ENCODE results near the gene TGM2. TPM values are rescaled to one million over a fixed set of nuclear protein-coding genes. Genes with fewer than 3 reads are reported as not detected.

The TGM2 gene
- total and polyA plus RNA-seq, 2 experiments from 2014 or later: 119 to 275 TPM

- no peak overlapping the region for H3K4me3 ChIP-seq
- no peaks in the 10 kb centered on the region for H3K36me3 ChIP-seq
- no peak for TF ChIP-seq CTCF (IDR thresholded peaks at IDR 0.05; ENCODE audit: low read depth, low read length)
- peaks cover 6% of the 10 kb centered on the region for H3K4me1 ChIP-seq (ENCODE audit: low read depth)
- no peak overlapping the region for H3K27ac ChIP-seq
- no peaks in the 10 kb centered on the region for H3K9me3 ChIP-seq (ENCODE audit: low read depth)
- DNase-seq (ENCODE audit: low read depth in 1 of 2, low spot score in 1 of 2): no peak
- H3K27me3 ChIP-seq: no peaks in the 10 kb centered on the region
Measured at GRCh38 chr20:38098952-38099351, 66.1 kb downstream of the TGM2 start.

GRCh38 chr20:38095017-38095686 is 69.9 kb downstream of the TGM2 start:
- no peak for DNase-seq (ENCODE audit: low read depth in 1 of 2, low spot score in 1 of 2)
- Histone ChIP-seq H3K9me3 (ENCODE audit: low read depth) (no peaks in the 10 kb centered on the region), H3K27ac (peak overlapping the region; percentile 32), H3K36me3 (peaks cover 12% of the 10 kb centered on the region), H3K27me3 (no peaks in the 10 kb centered on the region), H3K4me1 (ENCODE audit: low read depth) (peaks cover 28% of the 10 kb centered on the region), H3K4me3 (no peak overlapping the region)
- TF ChIP-seq CTCF (IDR thresholded peaks at IDR 0.05; ENCODE audit: low read depth, low read length): no peak

- Histone ChIP-seq H3K27me3 (no peaks in the 10 kb centered on the region), H3K36me3 (peaks cover 17% of the 10 kb centered on the region), H3K4me1 (ENCODE audit: low read depth) (peaks cover 28% of the 10 kb centered on the region), H3K27ac (peak overlapping the region; percentile 32), H3K9me3 (ENCODE audit: low read depth) (no peaks in the 10 kb centered on the region), H3K4me3 (no peak overlapping the region)
- no peak for TF ChIP-seq CTCF (IDR thresholded peaks at IDR 0.05; ENCODE audit: low read depth, low read length)
- DNase-seq (ENCODE audit: low read depth in 1 of 2, low spot score in 1 of 2): peak in 1 of 2 donors; percentile 71
Measured at GRCh38 chr20:38094373-38094891, 70.6 kb downstream of the TGM2 start.

GRCh38 chr20:38093641-38094077 is 71.4 kb downstream of the TGM2 start:
- Histone ChIP-seq H3K9me3 (ENCODE audit: low read depth) (no peaks in the 10 kb centered on the region), H3K36me3 (peaks cover 17% of the 10 kb centered on the region), H3K27me3 (no peaks in the 10 kb centered on the region), H3K4me1 (ENCODE audit: low read depth) (peaks cover 35% of the 10 kb centered on the region), H3K4me3 (no peak overlapping the region), H3K27ac (no peak overlapping the region)
- DNase-seq (ENCODE audit: low read depth in 1 of 2, low spot score in 1 of 2): no peak
- no peak for TF ChIP-seq CTCF (IDR thresholded peaks at IDR 0.05; ENCODE audit: low read depth, low read length)

GRCh38 chr20:38092915-38093314 is 72.2 kb downstream of the TGM2 start:
- Histone ChIP-seq H3K36me3 (peaks cover 17% of the 10 kb centered on the region), H3K4me3 (no peak overlapping the region), H3K27ac (peak overlapping the region; percentile 100), H3K9me3 (ENCODE audit: low read depth) (no peaks in the 10 kb centered on the region), H3K27me3 (no peaks in the 10 kb centered on the region), H3K4me1 (ENCODE audit: low read depth) (peaks cover 36% of the 10 kb centered on the region)
- no peak for DNase-seq (ENCODE audit: low read depth in 1 of 2, low spot score in 1 of 2)
- no peak for TF ChIP-seq CTCF (IDR thresholded peaks at IDR 0.05; ENCODE audit: low read depth, low read length)

All from cardiac muscle cell (in vitro differentiated cells and primary cell).